Measurements from ENCODE around the gene APOC1.
"Not testable (repeated sequence)": the region's sequence is repeated elsewhere in the genome, so short reads cannot be mapped to it uniquely, and the experiment has no call there.

APOC1 gene

DNA sequence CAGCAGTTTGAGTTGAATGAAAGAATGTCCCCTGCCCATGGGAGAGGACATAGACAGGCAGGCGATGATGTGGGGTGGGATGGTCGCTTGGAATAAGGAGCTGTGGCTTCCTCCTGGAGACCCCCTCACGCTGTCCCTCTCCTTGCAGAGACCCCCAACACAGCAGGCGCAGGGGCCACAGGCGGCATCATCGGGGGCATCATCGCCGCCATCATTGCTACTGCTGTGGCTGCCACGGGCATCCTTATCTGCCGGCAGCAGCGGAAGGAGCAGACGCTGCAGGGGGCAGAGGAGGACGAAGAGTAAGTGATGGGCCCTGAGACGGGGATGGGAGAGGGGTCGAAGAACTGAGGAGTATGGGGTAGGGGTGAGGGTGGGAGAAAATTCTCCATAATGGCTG is 32.3 kb upstream of the APOC1 start:
- Mint-ChIP-seq H3K4me1 (no peaks in the 10 kb centered on the region), H3K36me3 (no peaks in the 10 kb centered on the region), H3K27ac (no peak overlapping the region), H3K9me3 (no peaks in the 10 kb centered on the region), H3K4me3 (no peak overlapping the region), H3K27me3 (peaks cover 15% of the 10 kb centered on the region)
- ATAC-seq (ENCODE audit: low read depth) = no peak
- no peak for DNase-seq (ENCODE audit: low spot score in 2 of 2)

DNA sequence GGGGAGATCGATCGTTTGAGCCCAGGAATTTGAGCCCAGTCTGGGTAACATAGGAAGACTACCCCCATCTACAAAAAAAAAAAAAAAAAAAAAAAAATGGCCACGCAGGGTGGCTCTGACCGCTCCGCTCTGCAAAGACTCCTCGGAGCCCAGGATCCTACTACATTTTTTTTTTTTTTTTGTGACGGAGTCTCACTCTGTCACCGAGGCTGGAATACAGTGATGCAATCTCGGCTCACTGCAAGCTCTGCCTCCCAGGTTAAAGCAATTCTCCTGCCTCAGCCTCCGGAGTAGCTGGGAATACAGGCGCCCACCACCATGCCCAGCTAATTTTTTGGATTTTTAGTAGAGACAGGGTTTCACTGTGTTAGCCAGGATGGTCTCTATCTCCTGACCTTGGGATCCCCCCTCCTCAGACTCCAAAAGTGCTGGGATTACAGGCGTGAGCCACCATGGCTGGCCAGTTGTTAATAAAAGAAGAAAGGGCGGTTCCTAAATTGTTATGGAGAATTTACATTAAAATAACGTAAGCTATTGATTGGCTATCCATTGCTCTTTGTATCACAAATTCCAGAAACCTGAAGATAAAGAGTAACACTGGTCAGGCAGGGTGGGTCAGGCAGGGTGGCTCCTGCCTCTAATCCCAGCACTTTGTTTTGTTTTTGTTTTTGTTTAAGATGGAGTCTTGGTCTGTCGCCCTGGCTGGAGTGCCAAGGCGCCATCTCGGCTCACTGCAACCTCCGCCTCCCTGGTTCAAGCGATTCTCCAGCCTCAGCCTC is 31.6 kb upstream of the APOC1 start:
- not testable (repeated sequence) for H3K9me3 Mint-ChIP-seq; H3K27ac Mint-ChIP-seq; ATAC-seq (ENCODE audit: low read depth); H3K4me1 Mint-ChIP-seq; H3K4me3 Mint-ChIP-seq; DNase-seq (ENCODE audit: low spot score in 2 of 2); H3K36me3 Mint-ChIP-seq
- H3K27me3 Mint-ChIP-seq = peaks cover 13% of the 10 kb centered on the region

DNA sequence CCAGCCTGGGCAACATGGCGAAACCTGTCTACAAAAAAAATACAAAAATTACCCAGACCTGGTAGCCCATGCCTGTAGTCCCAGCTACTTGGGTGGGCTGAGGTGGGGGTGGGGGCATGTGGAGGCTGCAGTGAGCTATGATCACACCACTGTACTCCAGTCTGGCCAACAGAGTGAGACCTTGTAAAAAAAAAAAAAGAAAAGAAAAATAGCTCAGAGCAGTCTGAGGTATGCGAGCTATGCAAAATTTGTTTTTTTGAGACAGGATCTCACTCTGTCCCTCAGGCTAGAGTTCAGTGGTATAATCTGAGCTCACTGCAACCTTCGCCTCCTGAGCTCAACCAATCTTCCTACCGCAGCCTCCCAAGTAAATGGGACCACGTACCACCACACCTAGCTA is 30.5 kb upstream of the APOC1 start:
- DNase-seq (ENCODE audit: low spot score in 2 of 2) (no peak), ATAC-seq (ENCODE audit: low read depth) (no peak)
- no peaks in the 10 kb centered on the region for H3K36me3 Mint-ChIP-seq
- H3K4me3 Mint-ChIP-seq = no peak overlapping the region
- H3K27ac Mint-ChIP-seq = no peak overlapping the region
- H3K9me3 Mint-ChIP-seq = no peaks in the 10 kb centered on the region
- no peaks in the 10 kb centered on the region for H3K4me1 Mint-ChIP-seq
- peaks cover 8% of the 10 kb centered on the region for H3K27me3 Mint-ChIP-seq

DNA sequence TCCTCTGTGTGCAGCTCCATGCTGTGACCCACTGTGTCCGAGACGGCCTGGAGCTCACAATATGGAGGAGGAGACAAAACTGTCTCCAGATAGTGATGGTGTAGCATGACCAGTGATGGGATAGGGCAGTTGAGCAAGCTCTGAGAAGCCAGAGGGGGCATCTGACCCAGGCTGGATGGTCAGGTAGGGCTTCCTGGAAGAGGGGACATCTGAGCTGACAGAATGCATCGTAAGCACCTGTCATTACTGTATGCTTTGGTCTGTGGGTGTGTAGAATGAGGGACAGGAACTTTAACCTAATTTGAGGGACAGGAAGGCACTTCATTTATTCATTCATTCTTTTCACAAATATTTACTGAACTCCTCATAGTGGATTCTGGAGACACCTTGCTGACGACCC is 29.8 kb upstream of the APOC1 start:
- Mint-ChIP-seq H3K27ac (no peak overlapping the region), H3K27me3 (peaks cover 8% of the 10 kb centered on the region), H3K36me3 (no peaks in the 10 kb centered on the region), H3K9me3 (no peaks in the 10 kb centered on the region), H3K4me1 (peaks cover 3% of the 10 kb centered on the region), H3K4me3 (no peak overlapping the region)
- ATAC-seq (ENCODE audit: low read depth) (no peak), DNase-seq (ENCODE audit: low spot score in 2 of 2) (no peak)

DNA sequence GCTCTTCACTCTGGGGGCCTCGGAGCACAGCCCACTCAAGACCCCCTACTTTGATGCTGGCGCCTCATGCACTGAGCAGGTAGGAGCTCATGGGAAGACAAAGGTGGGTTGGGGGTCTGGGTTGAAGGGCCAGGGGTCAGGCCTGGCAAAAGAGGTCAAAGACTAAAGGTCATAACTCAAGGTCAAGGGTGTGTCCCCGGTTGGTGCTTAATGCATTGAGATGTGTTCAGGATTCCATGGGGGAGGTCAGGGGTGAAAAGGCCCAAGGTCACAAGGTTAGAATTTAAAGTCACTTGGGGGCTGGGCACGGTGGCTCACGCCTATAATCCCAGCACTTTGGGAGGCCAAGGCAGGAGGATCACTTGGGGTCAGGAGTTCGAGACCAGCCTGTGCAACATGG is 28.3 kb upstream of the APOC1 start:
- DNase-seq (ENCODE audit: low spot score in 2 of 2) = no peak
- peaks cover 2% of the 10 kb centered on the region for H3K36me3 Mint-ChIP-seq
- H3K27me3 Mint-ChIP-seq = peaks cover 5% of the 10 kb centered on the region
- H3K4me3 Mint-ChIP-seq = no peak overlapping the region
- no peaks in the 10 kb centered on the region for H3K9me3 Mint-ChIP-seq
- no peak for ATAC-seq (ENCODE audit: low read depth)
- no peak overlapping the region for H3K27ac Mint-ChIP-seq
- peaks cover 9% of the 10 kb centered on the region for H3K4me1 Mint-ChIP-seq

DNA sequence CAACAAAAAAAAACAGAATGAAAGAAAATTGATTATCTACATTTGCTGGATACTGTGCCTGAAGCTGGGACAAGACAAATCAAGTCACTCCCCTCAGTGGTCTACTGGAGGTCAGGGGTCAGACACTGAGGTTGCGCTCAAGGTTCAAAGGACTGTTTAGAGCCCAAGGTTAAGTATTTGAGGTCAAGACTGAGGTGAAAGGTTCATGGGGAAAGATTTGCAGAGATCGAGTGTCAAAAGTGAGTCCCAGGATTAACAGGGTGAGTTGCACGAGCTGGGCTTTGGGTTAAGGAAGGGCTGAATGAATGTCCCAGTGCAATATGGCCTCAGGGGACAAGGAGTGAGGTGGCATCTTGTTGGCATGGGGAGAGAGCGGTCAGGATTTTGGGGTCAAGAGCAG is 26.8 kb upstream of the APOC1 start:
- no peaks in the 10 kb centered on the region for H3K9me3 Mint-ChIP-seq
- H3K4me1 Mint-ChIP-seq = peaks cover 18% of the 10 kb centered on the region
- H3K36me3 Mint-ChIP-seq = peaks cover 2% of the 10 kb centered on the region
- H3K4me3 Mint-ChIP-seq = no peak overlapping the region
- no peak overlapping the region for H3K27ac Mint-ChIP-seq
- ATAC-seq (ENCODE audit: low read depth) (no peak), DNase-seq (ENCODE audit: low spot score in 2 of 2) (no peak)
- no peaks in the 10 kb centered on the region for H3K27me3 Mint-ChIP-seq

DNA sequence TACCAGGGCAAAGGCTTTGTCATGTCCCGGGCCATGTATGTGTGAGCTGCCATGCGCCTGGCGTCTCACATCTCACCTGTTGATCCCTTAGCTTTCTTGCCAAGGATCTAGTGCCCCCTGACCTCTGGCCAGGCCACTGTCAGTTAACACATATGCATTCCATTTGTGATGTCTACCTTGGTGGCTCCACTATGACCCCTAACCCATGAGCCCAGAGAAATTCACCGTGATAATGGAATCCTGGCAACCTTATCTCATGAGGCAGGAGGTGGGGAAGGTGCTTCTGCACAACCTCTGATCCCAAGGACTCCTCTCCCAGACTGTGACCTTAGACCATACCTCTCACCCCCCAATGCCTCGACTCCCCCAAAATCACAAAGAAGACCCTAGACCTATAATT is 26.1 kb upstream of the APOC1 start:
- not testable (repeated sequence) for H3K4me3 Mint-ChIP-seq; DNase-seq (ENCODE audit: low spot score in 2 of 2); H3K27ac Mint-ChIP-seq; H3K27me3 Mint-ChIP-seq; H3K9me3 Mint-ChIP-seq; ATAC-seq (ENCODE audit: low read depth); H3K36me3 Mint-ChIP-seq
- H3K4me1 Mint-ChIP-seq = peaks cover 24% of the 10 kb centered on the region

DNA sequence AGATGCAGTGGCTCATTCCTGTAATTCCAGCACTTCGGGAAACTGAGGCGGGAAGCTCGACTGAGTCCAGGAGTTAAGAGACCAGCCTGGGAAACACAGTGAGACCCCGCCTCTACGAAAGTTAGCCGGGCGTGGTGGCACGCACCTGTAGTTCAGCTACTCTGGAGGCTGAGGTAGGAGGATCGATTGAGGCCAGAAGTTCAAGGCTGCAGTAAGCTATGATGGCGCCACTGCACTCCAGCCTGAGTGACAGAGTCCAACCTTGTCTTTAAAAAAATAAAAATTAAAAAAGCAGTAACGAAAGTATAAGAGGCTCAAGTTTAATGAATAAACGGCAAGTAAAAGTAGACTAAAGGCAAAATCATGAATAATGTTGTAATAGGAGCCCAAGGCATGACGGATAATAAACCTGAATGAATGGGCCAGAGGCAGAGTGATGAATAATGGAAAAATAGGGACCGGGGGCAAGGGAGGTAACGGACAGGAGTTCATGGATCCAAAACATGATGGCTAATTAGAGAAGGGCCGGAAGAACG is 24.5 kb upstream of the APOC1 start:
- Mint-ChIP-seq H3K36me3 (peaks cover 13% of the 10 kb centered on the region), H3K27ac (peak overlapping the region; percentile 94), H3K4me1 (peaks cover 28% of the 10 kb centered on the region), H3K9me3 (no peaks in the 10 kb centered on the region), H3K4me3 (peak overlapping the region; percentile 90), H3K27me3 (no peaks in the 10 kb centered on the region)
- no peak for ATAC-seq (ENCODE audit: low read depth)
- no peak for DNase-seq (ENCODE audit: low spot score in 2 of 2)

DNA sequence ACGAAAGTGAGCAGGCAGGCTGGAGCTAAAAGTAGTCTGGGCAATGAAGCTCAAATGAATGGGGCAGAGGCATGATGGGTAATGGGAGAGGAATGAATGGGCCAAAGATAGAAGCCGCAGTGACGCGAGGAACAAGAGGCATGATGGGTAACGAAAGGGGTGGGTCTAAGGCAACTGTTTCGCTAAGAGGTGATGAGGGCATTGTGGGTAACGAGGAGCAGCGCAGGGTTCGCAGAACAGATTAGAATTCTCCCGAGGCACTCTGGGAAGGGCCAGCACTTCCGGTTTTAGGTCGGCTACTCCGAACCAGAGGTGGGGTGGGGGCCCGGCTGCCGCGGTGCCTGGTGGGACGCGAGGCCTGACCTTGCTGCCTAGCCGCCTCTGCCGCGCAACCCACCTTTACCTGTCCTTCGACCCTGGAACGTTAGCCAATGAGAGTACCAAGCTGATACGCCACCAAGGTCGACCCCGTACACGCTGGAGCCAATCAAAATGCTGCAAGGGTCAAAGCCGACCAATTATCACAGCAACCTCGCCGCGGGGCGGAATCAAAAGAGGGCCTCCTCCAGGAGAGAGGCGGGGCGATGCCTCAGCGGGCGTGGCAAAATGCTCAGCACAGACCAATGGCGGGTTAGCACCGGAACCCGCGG is 23.9 kb upstream of the APOC1 start:
- no peaks in the 10 kb centered on the region for H3K9me3 Mint-ChIP-seq
- H3K4me1 Mint-ChIP-seq = peaks cover 30% of the 10 kb centered on the region
- no peaks in the 10 kb centered on the region for H3K27me3 Mint-ChIP-seq
- peaks cover 16% of the 10 kb centered on the region for H3K36me3 Mint-ChIP-seq
- ATAC-seq (ENCODE audit: low read depth) (peak; percentile 73), DNase-seq (ENCODE audit: low spot score in 2 of 2) (peak; percentile 95 to 99)
- peak overlapping the region; percentile 94 for H3K27ac Mint-ChIP-seq
- peak overlapping the region; percentile 90 for H3K4me3 Mint-ChIP-seq

DNA sequence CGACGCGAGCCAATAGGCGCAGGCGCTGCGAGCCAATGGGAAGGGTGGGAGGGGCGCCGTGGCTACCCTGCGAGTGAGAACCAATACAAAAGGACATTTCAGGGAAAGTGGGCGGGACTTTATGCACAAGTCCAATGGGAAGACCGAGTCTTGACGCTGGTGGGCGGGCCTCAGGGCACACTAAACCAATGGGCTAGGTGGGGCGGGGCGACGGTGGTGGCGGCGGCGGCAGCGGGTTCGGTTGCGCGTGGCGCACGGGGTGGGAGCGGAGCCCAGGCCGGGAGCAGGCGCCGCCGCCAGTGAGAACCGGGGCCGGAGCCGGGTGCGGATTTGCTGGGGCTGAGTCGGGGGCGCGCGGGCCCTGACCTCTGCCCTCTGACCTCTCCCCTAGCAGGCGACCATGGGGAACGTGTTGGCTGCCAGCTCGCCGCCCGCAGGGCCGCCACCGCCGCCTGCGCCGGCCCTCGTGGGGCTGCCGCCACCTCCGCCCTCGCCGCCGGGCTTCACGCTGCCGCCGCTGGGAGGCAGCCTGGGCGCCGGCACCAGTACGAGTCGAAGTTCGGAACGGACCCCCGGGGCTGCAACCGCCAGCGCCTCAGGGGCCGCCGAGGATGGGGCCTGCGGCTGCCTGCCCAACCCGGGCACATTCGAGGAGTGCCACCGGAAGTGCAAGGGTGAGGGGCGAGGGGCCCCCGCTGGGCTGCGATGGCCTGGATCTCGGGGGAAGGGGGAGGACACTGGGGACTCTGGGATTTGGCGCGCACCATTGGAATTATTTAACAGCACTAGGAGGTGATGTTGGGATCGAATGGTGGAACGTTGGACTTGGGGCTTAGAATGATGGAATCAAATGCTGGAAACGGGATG is 23.2 kb upstream of the APOC1 start, which contains the start of gene TOMM40:
Gene TOMM40 (plus strand): TSS at position 239 of the 867 bp plus-strand sequence. CDS start 162 bp downstream, at position 401.
- Mint-ChIP-seq H3K4me1 (peaks cover 33% of the 10 kb centered on the region), H3K36me3 (peaks cover 21% of the 10 kb centered on the region), H3K4me3 (peak within 1 kb of the TSS; percentile 90), H3K9me3 (no peaks in the 10 kb centered on the region), H3K27me3 (no peaks in the 10 kb centered on the region), H3K27ac (peak within 1 kb of the TSS; percentile 94)
- ATAC-seq (ENCODE audit: low read depth) (no peak), DNase-seq (ENCODE audit: low spot score in 2 of 2) (peak in 1 of 2 donors; percentile 91)

DNA sequence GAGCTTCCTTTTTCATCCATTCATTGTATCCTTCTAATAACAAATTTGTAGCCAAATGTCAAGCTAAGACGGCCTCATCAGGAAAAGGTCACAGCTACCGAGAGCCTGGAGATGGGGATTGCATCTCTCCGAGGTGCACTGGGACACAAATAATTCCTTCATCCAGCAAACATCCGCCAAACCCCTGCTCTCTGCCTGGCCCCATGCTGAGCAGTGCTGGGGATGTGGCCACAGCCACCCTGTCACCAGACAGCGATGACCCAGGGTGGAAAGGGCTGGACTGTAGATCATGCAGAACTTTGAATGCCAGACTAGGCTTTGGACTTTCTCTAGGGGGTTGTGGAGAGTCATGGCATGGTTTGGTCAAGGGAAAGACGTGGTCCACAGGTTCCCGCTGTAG is 21.5 kb upstream of the APOC1 start:
- Mint-ChIP-seq H3K4me3 (peak overlapping the region; percentile 85), H3K36me3 (peaks cover 24% of the 10 kb centered on the region), H3K27ac (no peak overlapping the region), H3K9me3 (no peaks in the 10 kb centered on the region), H3K4me1 (peaks cover 33% of the 10 kb centered on the region), H3K27me3 (no peaks in the 10 kb centered on the region)
- DNase-seq (ENCODE audit: low spot score in 2 of 2) (no peak), ATAC-seq (ENCODE audit: low read depth) (no peak)

DNA sequence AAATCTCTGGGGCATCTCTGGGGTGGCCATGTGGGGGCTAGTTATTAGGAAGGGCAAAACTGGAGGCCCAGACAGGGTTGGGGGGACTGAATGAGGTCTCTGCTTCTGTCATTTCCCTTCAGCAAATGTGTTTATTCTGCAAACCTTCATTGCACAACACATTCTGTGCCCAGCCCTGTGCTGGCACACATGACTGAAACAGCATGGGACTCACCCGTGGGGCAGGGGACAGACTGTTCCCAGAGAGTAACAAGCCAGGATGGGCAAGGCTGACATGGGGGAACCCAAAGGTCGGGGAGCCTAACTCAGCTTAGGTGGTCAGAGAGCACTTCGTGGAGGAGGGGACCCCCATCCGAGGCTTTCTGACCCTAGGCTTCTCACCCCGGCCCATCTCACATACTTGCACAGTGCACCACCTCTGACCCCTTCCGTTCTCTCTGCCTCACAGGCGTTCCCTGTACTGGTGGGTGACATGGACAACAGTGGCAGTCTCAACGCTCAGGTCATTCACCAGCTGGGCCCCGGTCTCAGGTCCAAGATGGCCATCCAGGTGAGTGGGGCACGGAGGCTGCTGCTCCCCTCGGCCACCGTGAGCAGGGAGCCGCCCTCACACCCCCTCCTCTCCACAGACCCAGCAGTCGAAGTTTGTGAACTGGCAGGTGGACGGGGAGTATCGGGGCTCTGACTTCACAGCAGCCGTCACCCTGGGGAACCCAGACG is 20.9 kb upstream of the APOC1 start:
- no peak for DNase-seq (ENCODE audit: low spot score in 2 of 2)
- Mint-ChIP-seq H3K4me3 (no peak overlapping the region), H3K27ac (no peak overlapping the region), H3K4me1 (peaks cover 33% of the 10 kb centered on the region), H3K36me3 (peaks cover 24% of the 10 kb centered on the region), H3K9me3 (no peaks in the 10 kb centered on the region), H3K27me3 (no peaks in the 10 kb centered on the region)
- ATAC-seq (ENCODE audit: low read depth) = no peak

DNA sequence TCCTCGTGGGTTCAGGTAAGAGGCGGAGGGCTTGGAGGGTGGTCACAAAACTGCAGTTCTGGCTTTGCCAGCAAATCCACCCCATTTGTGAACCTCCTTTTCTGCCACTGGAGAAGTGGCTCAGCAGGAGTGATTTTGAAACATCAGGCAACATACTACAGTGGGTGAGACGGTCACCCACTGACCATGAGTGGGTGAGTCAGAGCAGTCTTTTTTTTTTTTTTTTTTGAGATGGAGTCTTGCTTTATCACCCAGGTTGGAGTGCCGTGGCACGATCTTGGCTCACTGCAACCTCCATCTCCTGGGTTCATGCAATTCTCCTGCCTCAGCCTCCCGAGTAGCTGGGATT is 20.4 kb upstream of the APOC1 start:
- ATAC-seq (ENCODE audit: low read depth) = no peak
- Mint-ChIP-seq H3K4me1 (peaks cover 32% of the 10 kb centered on the region), H3K36me3 (peaks cover 24% of the 10 kb centered on the region)

More for the DNA sequence above, 20.4 kb upstream of the APOC1 start:
- Mint-ChIP-seq H3K9me3 (no peaks in the 10 kb centered on the region), H3K4me3 (no peak overlapping the region), H3K27ac (no peak overlapping the region), H3K27me3 (no peaks in the 10 kb centered on the region)
- DNase-seq (ENCODE audit: low spot score in 2 of 2) = no peak

All from memory B cell (primary cell).